ENCODE data around the gene ANAPC2.

DNA sequence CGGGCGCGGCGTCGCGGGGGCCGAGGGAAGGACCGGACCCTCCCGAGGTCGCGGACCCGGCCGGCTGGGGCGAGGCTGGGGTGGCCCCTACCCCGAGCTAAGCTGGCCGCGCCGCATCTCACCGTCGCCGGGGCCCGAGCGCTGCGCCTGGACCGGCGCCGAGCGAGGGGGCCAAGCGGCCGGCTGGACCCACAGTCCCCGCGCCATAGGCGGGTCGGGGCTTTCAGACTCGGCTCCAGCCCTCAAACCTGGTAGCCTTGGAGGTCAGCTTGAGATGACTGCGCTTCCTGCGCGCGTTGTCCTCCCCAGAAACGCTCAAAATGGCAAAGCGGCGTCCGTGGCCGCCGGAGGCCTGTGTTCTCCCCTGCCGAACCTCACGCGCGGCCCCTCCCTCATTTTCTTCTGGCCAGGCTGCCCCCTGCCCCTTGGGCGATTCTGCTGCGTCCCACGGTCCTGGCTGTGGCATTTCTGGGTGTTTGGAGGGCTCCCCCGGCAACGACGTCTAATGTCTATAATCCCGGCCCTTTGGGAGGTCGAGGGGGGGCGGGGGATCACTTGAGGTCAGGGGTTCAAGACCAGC is 58.1 kb downstream of the ANAPC2 start:
- TF ChIP-seq, protein P1, sequence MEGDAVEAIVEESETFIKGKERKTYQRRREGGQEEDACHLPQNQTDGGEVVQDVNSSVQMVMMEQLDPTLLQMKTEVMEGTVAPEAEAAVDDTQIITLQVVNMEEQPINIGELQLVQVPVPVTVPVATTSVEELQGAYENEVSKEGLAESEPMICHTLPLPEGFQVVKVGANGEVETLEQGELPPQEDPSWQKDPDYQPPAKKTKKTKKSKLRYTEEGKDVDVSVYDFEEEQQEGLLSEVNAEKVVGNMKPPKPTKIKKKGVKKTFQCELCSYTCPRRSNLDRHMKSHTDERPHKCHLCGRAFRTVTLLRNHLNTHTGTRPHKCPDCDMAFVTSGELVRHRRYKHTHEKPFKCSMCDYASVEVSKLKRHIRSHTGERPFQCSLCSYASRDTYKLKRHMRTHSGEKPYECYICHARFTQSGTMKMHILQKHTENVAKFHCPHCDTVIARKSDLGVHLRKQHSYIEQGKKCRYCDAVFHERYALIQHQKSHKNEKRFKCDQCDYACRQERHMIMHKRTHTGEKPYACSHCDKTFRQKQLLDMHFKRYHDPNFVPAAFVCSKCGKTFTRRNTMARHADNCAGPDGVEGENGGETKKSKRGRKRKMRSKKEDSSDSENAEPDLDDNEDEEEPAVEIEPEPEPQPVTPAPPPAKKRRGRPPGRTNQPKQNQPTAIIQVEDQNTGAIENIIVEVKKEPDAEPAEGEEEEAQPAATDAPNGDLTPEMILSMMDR (IDR thresholded peaks at IDR 0.05; ENCODE audit: low read depth, low read length, missing input control), result no peak
- TF ChIP-seq RAD21 (IDR thresholded peaks at IDR 0.05), result no peak
- TF ChIP-seq, protein P2, sequence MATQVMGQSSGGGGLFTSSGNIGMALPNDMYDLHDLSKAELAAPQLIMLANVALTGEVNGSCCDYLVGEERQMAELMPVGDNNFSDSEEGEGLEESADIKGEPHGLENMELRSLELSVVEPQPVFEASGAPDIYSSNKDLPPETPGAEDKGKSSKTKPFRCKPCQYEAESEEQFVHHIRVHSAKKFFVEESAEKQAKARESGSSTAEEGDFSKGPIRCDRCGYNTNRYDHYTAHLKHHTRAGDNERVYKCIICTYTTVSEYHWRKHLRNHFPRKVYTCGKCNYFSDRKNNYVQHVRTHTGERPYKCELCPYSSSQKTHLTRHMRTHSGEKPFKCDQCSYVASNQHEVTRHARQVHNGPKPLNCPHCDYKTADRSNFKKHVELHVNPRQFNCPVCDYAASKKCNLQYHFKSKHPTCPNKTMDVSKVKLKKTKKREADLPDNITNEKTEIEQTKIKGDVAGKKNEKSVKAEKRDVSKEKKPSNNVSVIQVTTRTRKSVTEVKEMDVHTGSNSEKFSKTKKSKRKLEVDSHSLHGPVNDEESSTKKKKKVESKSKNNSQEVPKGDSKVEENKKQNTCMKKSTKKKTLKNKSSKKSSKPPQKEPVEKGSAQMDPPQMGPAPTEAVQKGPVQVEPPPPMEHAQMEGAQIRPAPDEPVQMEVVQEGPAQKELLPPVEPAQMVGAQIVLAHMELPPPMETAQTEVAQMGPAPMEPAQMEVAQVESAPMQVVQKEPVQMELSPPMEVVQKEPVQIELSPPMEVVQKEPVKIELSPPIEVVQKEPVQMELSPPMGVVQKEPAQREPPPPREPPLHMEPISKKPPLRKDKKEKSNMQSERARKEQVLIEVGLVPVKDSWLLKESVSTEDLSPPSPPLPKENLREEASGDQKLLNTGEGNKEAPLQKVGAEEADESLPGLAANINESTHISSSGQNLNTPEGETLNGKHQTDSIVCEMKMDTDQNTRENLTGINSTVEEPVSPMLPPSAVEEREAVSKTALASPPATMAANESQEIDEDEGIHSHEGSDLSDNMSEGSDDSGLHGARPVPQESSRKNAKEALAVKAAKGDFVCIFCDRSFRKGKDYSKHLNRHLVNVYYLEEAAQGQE (IDR thresholded peaks at IDR 0.05), result no peak
- TF ChIP-seq, protein P3, sequence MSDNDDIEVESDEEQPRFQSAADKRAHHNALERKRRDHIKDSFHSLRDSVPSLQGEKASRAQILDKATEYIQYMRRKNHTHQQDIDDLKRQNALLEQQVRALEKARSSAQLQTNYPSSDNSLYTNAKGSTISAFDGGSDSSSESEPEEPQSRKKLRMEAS (IDR thresholded peaks at IDR 0.05), result no peak
- no peak for TF ChIP-seq HNF4G (IDR thresholded peaks at IDR 0.05)
- no peak for TF ChIP-seq SP1 (IDR thresholded peaks at IDR 0.05)
- TF ChIP-seq, protein P4, sequence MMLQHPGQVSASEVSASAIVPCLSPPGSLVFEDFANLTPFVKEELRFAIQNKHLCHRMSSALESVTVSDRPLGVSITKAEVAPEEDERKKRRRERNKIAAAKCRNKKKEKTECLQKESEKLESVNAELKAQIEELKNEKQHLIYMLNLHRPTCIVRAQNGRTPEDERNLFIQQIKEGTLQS (IDR thresholded peaks at IDR 0.05), result no peak
- no peak for TF ChIP-seq JUND (IDR thresholded peaks at IDR 0.05)
- TF ChIP-seq YY1 (IDR thresholded peaks at IDR 0.05), result no peak
- TF ChIP-seq HNF4A (conservative IDR thresholded peaks at IDR 0.05), result no peak
- no peak for TF ChIP-seq FOXA1 (IDR thresholded peaks at IDR 0.05)
